Osteocyte (in vitro differentiated cells): ENCODE measurements around the gene RAB44. TPM values are rescaled to one million over a fixed set of nuclear protein-coding genes. Genes with fewer than 3 reads are reported as not detected.

Source experiments
- DNase-seq: peaks from one replicate; pipeline ENCODE4 v3.0.0; 2021; ENCODE audit warnings: mixed read lengths; ENCODE audit not compliant: unreplicated experiment; ENCODE audit errors: extremely low spot score
- H3K27ac Mint-ChIP-seq: one replicate; pipeline ENCODE4 v1.8.0; 2021; ENCODE audit warnings: mild to moderate bottlenecking, mixed read lengths; ENCODE audit not compliant: unreplicated experiment
- H3K27me3 Mint-ChIP-seq: one replicate; pipeline ENCODE4 v1.8.0; 2021; ENCODE audit warnings: mixed read lengths; ENCODE audit not compliant: unreplicated experiment
- H3K36me3 Mint-ChIP-seq: one replicate; pipeline ENCODE4 v1.8.0; 2021; ENCODE audit warnings: mixed read lengths; ENCODE audit not compliant: unreplicated experiment
- H3K4me1 Mint-ChIP-seq: one replicate; pipeline ENCODE4 v1.8.0; 2021; ENCODE audit warnings: mixed read lengths; ENCODE audit not compliant: unreplicated experiment
- H3K4me3 Mint-ChIP-seq: one replicate; pipeline ENCODE4 v1.8.0; 2021; ENCODE audit warnings: mild to moderate bottlenecking, moderate library complexity, mixed read lengths; ENCODE audit not compliant: unreplicated experiment
- H3K9me3 Mint-ChIP-seq: one replicate; pipeline ENCODE4 v1.8.0; 2021; ENCODE audit warnings: mixed read lengths; ENCODE audit not compliant: unreplicated experiment
- CTCF ChIP-seq: fragments of 200-600 bp; sonication (generic); IDR thresholded peaks from 2 replicates; pipeline ENCODE4 v1.5.0; 2021; ENCODE audit warnings: antibody characterized with exemption, mild to moderate bottlenecking, moderate library complexity
- total RNA-seq: library from RNA; stranded (reverse); gene quantifications from 2 replicates; pipeline ENCODE4 v1.2.1, GENCODE V29; 2021

The RAB44 gene
- total RNA-seq, 1 donor from 2014 or later = not detected

GRCh38 chr6:36694616-36695015 lies 3.0 kb upstream of the RAB44 start:
- no peaks in the 10 kb centered on the region for H3K27me3 Mint-ChIP-seq
- H3K36me3 Mint-ChIP-seq = no peaks in the 10 kb centered on the region
- no peak overlapping the region for H3K27ac Mint-ChIP-seq
- H3K4me1 Mint-ChIP-seq = no peaks in the 10 kb centered on the region
- no peak overlapping the region for H3K4me3 Mint-ChIP-seq
- no peak for DNase-seq
- no peak for TF ChIP-seq CTCF
- H3K9me3 Mint-ChIP-seq = no peaks in the 10 kb centered on the region

- Mint-ChIP-seq H3K4me3 (no peak overlapping the region), H3K27me3 (no peaks in the 10 kb centered on the region), H3K36me3 (no peaks in the 10 kb centered on the region), H3K4me1 (no peaks in the 10 kb centered on the region), H3K9me3 (no peaks in the 10 kb centered on the region), H3K27ac (no peak overlapping the region)
- TF ChIP-seq CTCF = no peak
- DNase-seq = no peak
Measured at GRCh38 chr6:36695414-36695813, 2.2 kb upstream of the RAB44 start.

GRCh38 chr6:36698196-36698595 lies 570 bp downstream of the RAB44 start:
- Mint-ChIP-seq H3K27ac (no peak overlapping the region), H3K9me3 (no peaks in the 10 kb centered on the region), H3K36me3 (no peaks in the 10 kb centered on the region), H3K4me1 (no peaks in the 10 kb centered on the region), H3K27me3 (peaks cover 2% of the 10 kb centered on the region), H3K4me3 (no peak overlapping the region)
- no peak for TF ChIP-seq CTCF
- no peak for DNase-seq

- no peak overlapping the region for H3K27ac Mint-ChIP-seq
- DNase-seq = no peak
- H3K36me3 Mint-ChIP-seq = no peaks in the 10 kb centered on the region
- no peaks in the 10 kb centered on the region for H3K9me3 Mint-ChIP-seq
- peaks cover 7% of the 10 kb centered on the region for H3K27me3 Mint-ChIP-seq
- TF ChIP-seq CTCF = no peak
- H3K4me3 Mint-ChIP-seq = no peak overlapping the region
- H3K4me1 Mint-ChIP-seq = no peaks in the 10 kb centered on the region
Measured at GRCh38 chr6:36698871-36699271, 1.2 kb downstream of the RAB44 start.

GRCh38 chr6:36699348-36699747 lies 1.7 kb downstream of the RAB44 start:
- H3K4me1 Mint-ChIP-seq = no peaks in the 10 kb centered on the region

More at GRCh38 chr6:36699348-36699747, 1.7 kb downstream of the RAB44 start:
- H3K27me3 Mint-ChIP-seq = peaks cover 7% of the 10 kb centered on the region
- no peak overlapping the region for H3K4me3 Mint-ChIP-seq
- no peak overlapping the region for H3K27ac Mint-ChIP-seq
- TF ChIP-seq CTCF = no peak
- no peak for DNase-seq
- no peaks in the 10 kb centered on the region for H3K9me3 Mint-ChIP-seq
- H3K36me3 Mint-ChIP-seq = no peaks in the 10 kb centered on the region
